HCT116 (cell line): ENCODE results near the gene CRY2. TPM values are rescaled to one million over a fixed set of nuclear protein-coding genes. Genes with fewer than 3 reads are reported as not detected.

Experiments
- ATAC-seq: fragments of 200-7000 bp; cut with Tn5 transposase; 2 replicates; pipeline ENCODE4 v1.9.1; 2020; ENCODE audit warnings: mild to moderate bottlenecking, moderate library complexity
- BruUV-seq: library from RNA; stranded (reverse); fragments of 400-500 nt; replicated peaks from 2 replicates; lab custom pipeline; 2021; lab: Mats Ljungman, UMichigan
- CTCF ChIA-PET: fragments of 300-600 bp; sonication (Branson Sonifier 250); formaldehyde crosslinking; loops from one replicate; lab custom pipeline; 2021; ENCODE audit warnings: antibody characterized with exemption; lab: Charles Lee
- POLR2A ChIA-PET: fragments of 300-600, 350-600 bp; sonication (Branson Sonifier 250); formaldehyde crosslinking; loops from one replicate; lab custom pipeline; 2021; ENCODE audit warnings: antibody characterized with exemption; lab: Charles Lee
- RAD21 ChIA-PET, 2 experiments: fragments of 300-600 bp; sonication (Branson Sonifier 250); formaldehyde crosslinking; loops; one replicate each; lab custom pipeline; 2023; ENCODE audit warnings: low total read pairs in 2 of 2; ENCODE audit not compliant: uncharacterized antibody in 2 of 2, unreplicated experiment in 2 of 2, low non-redundant PET in 1 of 2; lab: Charles Lee
- DNase-seq: peaks from one replicate; pipeline ENCODE4 v3.0.0-alpha.2; 2010; ENCODE audit warnings: low read depth, low spot score
- H2AFZ ChIP-seq: fragments of 200-600 bp; shearing (Covaris generic), sonication (generic); 2 replicates; pipeline ENCODE4 v1.6.1; 2017; ENCODE audit warnings: low read depth, mixed run types, mixed read lengths, antibody characterized with exemption, low read length; ENCODE audit not compliant: poor library complexity, severe bottlenecking
- H3K27ac ChIP-seq: 2 replicates; pipeline ENCODE4 v1.5.1; 2012; ENCODE audit warnings: low read depth, low read length
- H3K27me3 ChIP-seq: fragments of 200-600 bp; sonication (generic); 2 replicates; pipeline ENCODE4 v1.6.1; 2016; ENCODE audit warnings: mixed run types, low read length, mixed read lengths; ENCODE audit not compliant: insufficient read depth
- H3K36me3 ChIP-seq, 2 experiments: fragments of 200-500 bp in 1 of 2; fragments of 200-600 bp in 1 of 2; sonication (Bioruptor generic) in 1 of 2; sonication (generic) in 1 of 2; 2 replicates each; pipeline versions ENCODE4 v1.5.1 to v1.6.1; 2014 to 2016; ENCODE audit warnings: low read length in 2 of 2, inconsistent platforms in 1 of 2, mixed read lengths in 1 of 2, mixed run types in 1 of 2; ENCODE audit not compliant: insufficient read depth in 2 of 2, control insufficient read depth in 1 of 2
- H3K4me1 ChIP-seq, 2 experiments: fragments of 200-600 bp in 1 of 2; sonication (generic) in 1 of 2; 2 replicates each; pipeline versions ENCODE4 v1.5.1 to v1.6.1; 2012 to 2017; ENCODE audit warnings: low read length in 2 of 2, inconsistent platforms in 1 of 2, mild to moderate bottlenecking in 1 of 2, mixed read lengths in 1 of 2, mixed run types in 1 of 2, moderate library complexity in 1 of 2; ENCODE audit not compliant: insufficient read depth in 2 of 2, control insufficient read depth in 1 of 2
- H3K4me2 ChIP-seq: fragments of 200-600 bp; sonication (generic); 2 replicates; pipeline ENCODE4 v1.6.1; 2017; ENCODE audit warnings: mixed run types, low read length, mixed read lengths
- H3K4me3 ChIP-seq, 2 experiments: fragments of 200-600 bp in 1 of 2; sonication (generic) in 1 of 2; replicated peaks in 1 of 2; 2 replicates each; pipeline ENCODE4 v1.5.1; 2011 to 2016; ENCODE audit warnings: low read length in 2 of 2, control low read depth in 1 of 2, low read depth in 1 of 2, mild to moderate bottlenecking in 1 of 2, mixed read lengths in 1 of 2, mixed run types in 1 of 2
- H3K79me2 ChIP-seq: fragments of 200-600 bp; sonication (generic); 2 replicates; pipeline ENCODE4 v1.6.1; 2017; ENCODE audit warnings: mild to moderate bottlenecking, mixed run types, low read length, moderate library complexity, mixed read lengths; ENCODE audit not compliant: insufficient read depth
- H3K9ac ChIP-seq: fragments of 200-600 bp; sonication (generic); 2 replicates; pipeline ENCODE4 v1.6.1; 2016; ENCODE audit warnings: low read length, mixed read lengths
- H3K9me2 ChIP-seq: fragments of 200-600 bp; sonication (generic), shearing (Covaris generic); 2 replicates; pipeline ENCODE4 v1.6.1; 2017; ENCODE audit warnings: mixed run types, mild to moderate bottlenecking, moderate library complexity; ENCODE audit not compliant: insufficient read depth
- H3K9me3 ChIP-seq, 2 experiments: fragments of 200-500 bp in 1 of 2; fragments of 200-600 bp in 1 of 2; sonication (Bioruptor generic) in 1 of 2; sonication (generic) in 1 of 2; 2 replicates each; pipeline ENCODE4 v1.6.1; 2014 to 2017; ENCODE audit warnings: low read length in 2 of 2, mixed read lengths in 2 of 2, inconsistent platforms in 1 of 2, low read depth in 1 of 2, mild to moderate bottlenecking in 1 of 2, mixed run types in 1 of 2, moderate library complexity in 1 of 2; ENCODE audit not compliant: control insufficient read depth in 1 of 2, insufficient read depth in 1 of 2
- H4K20me1 ChIP-seq: fragments of 200-600 bp; sonication (generic), shearing (Covaris generic); 2 replicates; pipeline ENCODE4 v1.6.1; 2017; ENCODE audit warnings: mixed run types, mild to moderate bottlenecking, moderate library complexity; ENCODE audit not compliant: insufficient read depth
- ATF3 ChIP-seq: IDR thresholded peaks from 2 replicates; pipeline ENCODE4 v1.6.1; 2012
- ELF1 ChIP-seq: IDR thresholded peaks from 2 replicates; pipeline ENCODE4 v1.6.1; 2012; ENCODE audit warnings: low read depth, borderline replicate concordance
- EZH2 ChIP-seq: fragments of 200-600 bp; sonication (generic); IDR thresholded peaks from 2 replicates; pipeline ENCODE4 v1.6.1; 2017; ENCODE audit warnings: antibody characterized with exemption, mixed run types
- POLR2AphosphoS5 ChIP-seq: IDR thresholded peaks from 2 replicates; pipeline ENCODE4 v1.6.1; 2011; ENCODE audit warnings: mild to moderate bottlenecking, low read depth, low read length, moderate library complexity
- SP1 ChIP-seq: IDR thresholded peaks from 2 replicates; pipeline ENCODE4 v1.6.1; 2012; ENCODE audit warnings: low read depth
- ZBTB33 ChIP-seq: IDR thresholded peaks from 2 replicates; pipeline ENCODE4 v1.6.1; 2011; ENCODE audit warnings: mild to moderate bottlenecking, low read length, moderate library complexity; ENCODE audit not compliant: insufficient replicate concordance; ENCODE audit errors: extremely low read depth
- ZFX ChIP-seq: fragments of 450-650 bp; IDR thresholded peaks from 2 replicates; pipeline ENCODE4 v1.6.1; 2017
- intact Hi-C: fragments of 100-400 bp; cut with micrococcal nuclease; formaldehyde crosslinking; loops from 2 replicates; pipeline ENCODE4 v1.10.0; 2022
- total RNA-seq: library from RNA; stranded (reverse); gene quantifications from one replicate; pipeline ENCODE4 v1.2.1, GENCODE V29; 2021; ENCODE audit not compliant: unreplicated experiment

CRY2 gene
- total RNA-seq, 1 experiment from 2014 or later = 18.0 TPM

GRCh38 chr11:45804761-45805304 lies 42.4 kb upstream of the CRY2 start, which contains the start of gene SLC35C1 (continued):
- TF ChIP-seq ZBTB33 (no peak), ATF3 (no peak), POLR2AphosphoS5 (peak; percentile 93), EZH2 (no peak), ELF1 (no peak; the same call in 1 of the 2 replicates), SP1 (peak; percentile 75; the same call in 1 of the 2 replicates)

GRCh38 chr11:45805305-45806071 lies 41.8 kb upstream of the CRY2 start:
- no peak overlapping the region for H2AFZ ChIP-seq
- H3K79me2 ChIP-seq = peaks cover 28% of the 10 kb centered on the region
- no peaks in the 10 kb centered on the region for H4K20me1 ChIP-seq
- BruUV-seq = no TSS peak
- DNase-seq = no peak
- no peaks in the 10 kb centered on the region for H3K9me3 ChIP-seq
- H3K4me1 ChIP-seq = peaks cover 18 to 35% of the 10 kb centered on the region in 2 experiments
- H3K27ac ChIP-seq = peak overlapping the region; percentile 49
- peak overlapping the region; percentile 78 for H3K9ac ChIP-seq
- ATAC-seq = peak; percentile 43
- POLR2A ChIA-PET = interaction anchor here (1.4 to 1.5 kb wide), 2 partner anchors 11 to 37 kb away, joined by 3 read pairs; no protein-coding TSS in a partner anchor
- TF ChIP-seq ZFX = 0 out of 2 replicates have a peak, but pooled peaks have one; percentile 7
- no peak for TF ChIP-seq ELF1
- CTCF ChIA-PET = no interaction called here
- H3K27me3 ChIP-seq = no peaks in the 10 kb centered on the region
- H3K4me3 ChIP-seq = peak overlapping the region; percentile 85 to 86
- no peaks in the 10 kb centered on the region; a peak in 2 of 4 replicates for H3K36me3 ChIP-seq
- H3K9me2 ChIP-seq = no peaks in the 10 kb centered on the region
- peak overlapping the region; percentile 91 for H3K4me2 ChIP-seq
- RAD21 ChIA-PET = no interaction called here
- intact Hi-C loops = no loop called here
